PFSK-1 (cell line): ENCODE results near the gene KLHL21.

Experiments
- FOXP2 ChIP-seq: optimal IDR thresholded peaks from 2 replicates; pipeline ENCODE3; 2011; ENCODE audit warnings: borderline replicate concordance, control low read depth, inconsistent platforms; ENCODE audit not compliant: insufficient read depth; ENCODE audit errors: extremely low read length, extremely low read depth
- POLR2AphosphoS5 ChIP-seq: IDR thresholded peaks from 2 replicates; pipeline ENCODE4 v1.6.1; 2012; ENCODE audit warnings: low read depth, mild to moderate bottlenecking, control low read depth, low read length, moderate library complexity
- REST ChIP-seq, 2 experiments: IDR thresholded peaks; 2 replicates each; pipeline versions ENCODE4 v1.6.1 to v1.8.0; 2011 to 2012; ENCODE audit warnings: low read depth in 2 of 2, low read length in 2 of 2, control low read depth in 1 of 2, inconsistent platforms in 1 of 2, mild to moderate bottlenecking in 1 of 2, moderate library complexity in 1 of 2; ENCODE audit not compliant: insufficient read depth in 1 of 2
- SIN3A ChIP-seq: IDR thresholded peaks from 2 replicates; pipeline ENCODE4 v1.6.1; 2012; ENCODE audit warnings: mild to moderate bottlenecking, low read length, moderate library complexity, borderline replicate concordance; ENCODE audit not compliant: insufficient read depth
- TAF1 ChIP-seq: IDR thresholded peaks from 2 replicates; pipeline ENCODE4 v1.6.1; 2012; ENCODE audit warnings: low read length, control low read depth, borderline replicate concordance; ENCODE audit not compliant: insufficient read depth

The KLHL21 gene

GRCh38 chr1:6624710-6625583 is 22.3 kb upstream of the KLHL21 start, which contains the start of gene THAP3:
Gene THAP3, plus strand, starts transcription at chr1:6624868. Its CDS starts 351 bp downstream, at chr1:6625219.
- TF ChIP-seq TAF1 (0 out of 2 replicates have a peak, but pooled peaks have one; percentile 21), SIN3A (peak; percentile 16; the same call in 1 of the 2 replicates), POLR2AphosphoS5 (peak; percentile 61), REST (IDR thresholded peaks at IDR 0.05; ENCODE audit: insufficient read depth in 1 of 2, low read depth in 2 of 2, low read length in 2 of 2) (no peak; a peak in 1 of 4 replicates), FOXP2 (peak; percentile 42)

- TF ChIP-seq FOXP2: no peak
- TF ChIP-seq TAF1: no peak
- no peak for TF ChIP-seq POLR2AphosphoS5
- TF ChIP-seq SIN3A: no peak
- no peak for TF ChIP-seq REST (IDR thresholded peaks at IDR 0.05; ENCODE audit: insufficient read depth in 1 of 2, low read depth in 2 of 2, low read length in 2 of 2)
Measured at GRCh38 chr1:6623269-6623965, 20.7 kb upstream of the KLHL21 start.

- TF ChIP-seq TAF1 (no peak), SIN3A (no peak), POLR2AphosphoS5 (no peak), REST (IDR thresholded peaks at IDR 0.05; ENCODE audit: insufficient read depth in 1 of 2, low read depth in 2 of 2, low read length in 2 of 2) (no peak), FOXP2 (no peak)
Measured at GRCh38 chr1:6622396-6623152, 19.9 kb upstream of the KLHL21 start.

GRCh38 chr1:6621429-6622391 is 19.0 kb upstream of the KLHL21 start:
- TF ChIP-seq SIN3A: no peak
- no peak for TF ChIP-seq TAF1
